ENCODE results near the gene HOATZ. TPM values are rescaled to one million over a fixed set of nuclear protein-coding genes. Genes with fewer than 3 reads are reported as not detected.

The HOATZ gene
- total RNA-seq, 1 experiment from 2014 or later: not detected

DNA sequence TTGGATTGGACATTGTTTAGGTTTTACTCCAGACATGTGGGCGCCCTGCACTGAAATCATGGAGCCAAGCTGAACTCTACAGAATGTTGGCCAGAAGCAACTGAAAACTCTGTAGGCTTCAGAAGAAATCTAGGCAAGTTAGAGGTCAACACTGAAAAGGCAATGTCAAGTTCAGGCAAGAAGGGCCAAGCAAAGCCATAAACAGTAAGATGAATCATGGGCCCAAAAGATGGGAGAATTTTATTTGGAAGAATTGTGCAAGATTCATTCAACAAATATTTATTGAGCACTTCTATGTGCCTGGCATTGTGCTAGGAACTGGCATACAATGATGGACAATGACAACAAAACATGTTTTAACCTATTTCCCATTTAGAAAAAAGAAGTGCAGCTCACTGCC lies 10.9 kb downstream of the HOATZ start (continued):
- TF ChIP-seq, protein P1, sequence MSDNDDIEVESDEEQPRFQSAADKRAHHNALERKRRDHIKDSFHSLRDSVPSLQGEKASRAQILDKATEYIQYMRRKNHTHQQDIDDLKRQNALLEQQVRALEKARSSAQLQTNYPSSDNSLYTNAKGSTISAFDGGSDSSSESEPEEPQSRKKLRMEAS (IDR thresholded peaks at IDR 0.05): no peak

DNA sequence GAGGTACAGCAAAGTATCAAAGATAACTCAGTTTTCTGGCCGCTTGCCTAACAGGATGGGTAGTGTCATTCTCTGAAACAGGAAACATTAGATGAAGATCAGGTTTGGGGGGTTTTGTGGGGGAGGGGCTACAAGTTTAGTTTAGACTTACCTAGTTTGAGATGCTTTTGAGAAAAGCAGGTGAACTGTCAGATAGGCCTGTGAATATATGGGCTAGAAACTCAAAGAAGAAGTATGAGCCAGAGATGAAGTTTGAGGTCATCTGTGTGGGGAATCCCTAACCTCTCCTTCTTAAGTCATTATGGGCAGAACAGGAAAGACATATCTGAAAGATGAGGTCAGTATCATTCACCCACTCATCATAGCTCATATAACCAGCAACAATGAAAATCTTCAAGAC lies 11.9 kb downstream of the HOATZ start:
- no TSS peak for BruUV-seq (replicated peaks)
- intact Hi-C loops (cut with micrococcal nuclease): no loop called here
- Histone ChIP-seq H3K4me1 (ENCODE audit: control insufficient read depth in 1 of 2, insufficient read depth in 2 of 2, low read length in 2 of 2) (peaks cover 0 to 12% of the 10 kb centered on the region in 2 experiments; a peak in 2 of 4 replicates), H3K79me2 (ENCODE audit: insufficient read depth, low read length) (no peaks in the 10 kb centered on the region), H3K36me3 (ENCODE audit: control insufficient read depth in 1 of 2, insufficient read depth in 2 of 2, low read length in 2 of 2) (no peaks in the 10 kb centered on the region), H4K20me1 (ENCODE audit: insufficient read depth) (no peaks in the 10 kb centered on the region), H3K9ac (ENCODE audit: low read length) (no peak overlapping the region), H3K9me2 (ENCODE audit: insufficient read depth) (no peaks in the 10 kb centered on the region), H3K4me2 (ENCODE audit: low read length) (no peak overlapping the region), H3K4me3 (replicated peaks in 1 of 2; ENCODE audit: low read depth in 1 of 2, low read length in 2 of 2) (no peak overlapping the region), H2AFZ (ENCODE audit: low read depth, low read length, poor library complexity, severe bottlenecking) (no peak overlapping the region), H3K9me3 (ENCODE audit: control insufficient read depth in 1 of 2, insufficient read depth in 1 of 2, low read depth in 1 of 2, low read length in 2 of 2) (no peaks in the 10 kb centered on the region), H3K27me3 (ENCODE audit: insufficient read depth, low read length) (no peaks in the 10 kb centered on the region), H3K27ac (ENCODE audit: low read depth, low read length) (no peak overlapping the region)
- ChIA-PET RAD21 (ENCODE audit: low non-redundant PET in 1 of 2, low total read pairs in 2 of 2, uncharacterized antibody in 2 of 2, unreplicated experiment in 2 of 2) (no interaction called here), CTCF (no interaction called here), POLR2A (no interaction called here)
- TF ChIP-seq CEBPB (IDR thresholded peaks at IDR 0.05; ENCODE audit: low read depth) (no peak), POLR2A (IDR thresholded peaks at IDR 0.05; ENCODE audit: borderline replicate concordance, extremely low read depth, insufficient read depth, insufficient read length) (no peak)
- no peak for DNase-seq (ENCODE audit: low read depth, low spot score)
- no peak for ATAC-seq

DNA sequence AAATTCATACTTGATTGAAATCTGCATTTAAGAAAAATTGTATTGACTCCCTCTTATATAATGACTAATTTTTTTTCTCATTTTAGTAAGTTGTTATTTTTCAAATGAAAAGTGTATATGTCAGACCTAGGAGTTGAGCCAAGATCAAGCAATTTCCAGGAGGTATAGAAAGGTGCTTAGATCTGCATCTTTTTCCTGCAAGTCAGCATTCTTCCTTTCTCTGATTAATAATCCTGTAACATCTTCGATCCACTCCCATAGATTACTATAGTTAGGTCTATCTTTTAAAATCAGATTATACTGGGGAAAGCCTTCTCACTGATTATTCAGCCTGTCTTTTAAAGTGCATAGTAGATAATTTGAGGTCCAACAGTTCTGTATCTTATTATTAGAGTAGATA lies 12.7 kb downstream of the HOATZ start:
- Histone ChIP-seq H3K9ac (ENCODE audit: low read length) (no peak overlapping the region), H3K27me3 (ENCODE audit: insufficient read depth, low read length) (no peaks in the 10 kb centered on the region), H3K4me1 (ENCODE audit: control insufficient read depth in 1 of 2, insufficient read depth in 2 of 2, low read length in 2 of 2) (peaks cover 0 to 20% of the 10 kb centered on the region in 2 experiments; a peak in 2 of 4 replicates), H3K36me3 (ENCODE audit: control insufficient read depth in 1 of 2, insufficient read depth in 2 of 2, low read length in 2 of 2) (no peaks in the 10 kb centered on the region), H2AFZ (ENCODE audit: low read depth, low read length, poor library complexity, severe bottlenecking) (no peak overlapping the region), H3K9me3 (ENCODE audit: control insufficient read depth in 1 of 2, insufficient read depth in 1 of 2, low read depth in 1 of 2, low read length in 2 of 2) (no peaks in the 10 kb centered on the region), H3K79me2 (ENCODE audit: insufficient read depth, low read length) (no peaks in the 10 kb centered on the region), H3K27ac (ENCODE audit: low read depth, low read length) (no peak overlapping the region), H3K9me2 (ENCODE audit: insufficient read depth) (no peaks in the 10 kb centered on the region), H3K4me3 (replicated peaks in 1 of 2; ENCODE audit: low read depth in 1 of 2, low read length in 2 of 2) (no peak overlapping the region), H3K4me2 (ENCODE audit: low read length) (no peak overlapping the region), H4K20me1 (ENCODE audit: insufficient read depth) (no peaks in the 10 kb centered on the region)
- ATAC-seq (no peak), DNase-seq (ENCODE audit: low read depth, low spot score) (no peak)
- BruUV-seq (replicated peaks): no TSS peak
- intact Hi-C loops (cut with micrococcal nuclease): no loop called here
- ChIA-PET CTCF (no interaction called here), POLR2A (no interaction called here), RAD21 (ENCODE audit: low non-redundant PET in 1 of 2, low total read pairs in 2 of 2, uncharacterized antibody in 2 of 2, unreplicated experiment in 2 of 2) (no interaction called here)
- TF ChIP-seq ZNF274 (IDR thresholded peaks at IDR 0.05; ENCODE audit: low read depth, low read length) (no peak), POLR2AphosphoS5 (IDR thresholded peaks at IDR 0.05; ENCODE audit: low read depth, low read length) (no peak), JUND (IDR thresholded peaks at IDR 0.05) (no peak), TCF7L2 (IDR thresholded peaks at IDR 0.05; ENCODE audit: borderline replicate concordance, extremely low read depth, insufficient read depth, insufficient read length) (no peak), CEBPB (IDR thresholded peaks at IDR 0.05; ENCODE audit: low read depth) (no peak), ZFX (IDR thresholded peaks at IDR 0.05) (no peak), CBX3 (IDR thresholded peaks at IDR 0.05; ENCODE audit: low read depth) (no peak), FOSL1 (IDR thresholded peaks at IDR 0.05; ENCODE audit: low read depth) (no peak), EZH2phosphoT487 (IDR thresholded peaks at IDR 0.05; ENCODE audit: borderline replicate concordance) (no peak), EZH2 (IDR thresholded peaks at IDR 0.05) (no peak), RAD21 (IDR thresholded peaks at IDR 0.05; ENCODE audit: low read depth) (no peak), EGR1 (IDR thresholded peaks at IDR 0.05; ENCODE audit: low read depth) (no peak)
- TF ChIP-seq, protein P2, sequence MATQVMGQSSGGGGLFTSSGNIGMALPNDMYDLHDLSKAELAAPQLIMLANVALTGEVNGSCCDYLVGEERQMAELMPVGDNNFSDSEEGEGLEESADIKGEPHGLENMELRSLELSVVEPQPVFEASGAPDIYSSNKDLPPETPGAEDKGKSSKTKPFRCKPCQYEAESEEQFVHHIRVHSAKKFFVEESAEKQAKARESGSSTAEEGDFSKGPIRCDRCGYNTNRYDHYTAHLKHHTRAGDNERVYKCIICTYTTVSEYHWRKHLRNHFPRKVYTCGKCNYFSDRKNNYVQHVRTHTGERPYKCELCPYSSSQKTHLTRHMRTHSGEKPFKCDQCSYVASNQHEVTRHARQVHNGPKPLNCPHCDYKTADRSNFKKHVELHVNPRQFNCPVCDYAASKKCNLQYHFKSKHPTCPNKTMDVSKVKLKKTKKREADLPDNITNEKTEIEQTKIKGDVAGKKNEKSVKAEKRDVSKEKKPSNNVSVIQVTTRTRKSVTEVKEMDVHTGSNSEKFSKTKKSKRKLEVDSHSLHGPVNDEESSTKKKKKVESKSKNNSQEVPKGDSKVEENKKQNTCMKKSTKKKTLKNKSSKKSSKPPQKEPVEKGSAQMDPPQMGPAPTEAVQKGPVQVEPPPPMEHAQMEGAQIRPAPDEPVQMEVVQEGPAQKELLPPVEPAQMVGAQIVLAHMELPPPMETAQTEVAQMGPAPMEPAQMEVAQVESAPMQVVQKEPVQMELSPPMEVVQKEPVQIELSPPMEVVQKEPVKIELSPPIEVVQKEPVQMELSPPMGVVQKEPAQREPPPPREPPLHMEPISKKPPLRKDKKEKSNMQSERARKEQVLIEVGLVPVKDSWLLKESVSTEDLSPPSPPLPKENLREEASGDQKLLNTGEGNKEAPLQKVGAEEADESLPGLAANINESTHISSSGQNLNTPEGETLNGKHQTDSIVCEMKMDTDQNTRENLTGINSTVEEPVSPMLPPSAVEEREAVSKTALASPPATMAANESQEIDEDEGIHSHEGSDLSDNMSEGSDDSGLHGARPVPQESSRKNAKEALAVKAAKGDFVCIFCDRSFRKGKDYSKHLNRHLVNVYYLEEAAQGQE (IDR thresholded peaks at IDR 0.05; ENCODE audit: low read depth): no peak
- TF ChIP-seq, protein P3, sequence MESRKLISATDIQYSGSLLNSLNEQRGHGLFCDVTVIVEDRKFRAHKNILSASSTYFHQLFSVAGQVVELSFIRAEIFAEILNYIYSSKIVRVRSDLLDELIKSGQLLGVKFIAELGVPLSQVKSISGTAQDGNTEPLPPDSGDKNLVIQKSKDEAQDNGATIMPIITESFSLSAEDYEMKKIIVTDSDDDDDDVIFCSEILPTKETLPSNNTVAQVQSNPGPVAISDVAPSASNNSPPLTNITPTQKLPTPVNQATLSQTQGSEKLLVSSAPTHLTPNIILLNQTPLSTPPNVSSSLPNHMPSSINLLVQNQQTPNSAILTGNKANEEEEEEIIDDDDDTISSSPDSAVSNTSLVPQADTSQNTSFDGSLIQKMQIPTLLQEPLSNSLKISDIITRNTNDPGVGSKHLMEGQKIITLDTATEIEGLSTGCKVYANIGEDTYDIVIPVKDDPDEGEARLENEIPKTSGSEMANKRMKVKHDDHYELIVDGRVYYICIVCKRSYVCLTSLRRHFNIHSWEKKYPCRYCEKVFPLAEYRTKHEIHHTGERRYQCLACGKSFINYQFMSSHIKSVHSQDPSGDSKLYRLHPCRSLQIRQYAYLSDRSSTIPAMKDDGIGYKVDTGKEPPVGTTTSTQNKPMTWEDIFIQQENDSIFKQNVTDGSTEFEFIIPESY (IDR thresholded peaks at IDR 0.05; ENCODE audit: extremely low read depth, insufficient replicate concordance, low read length): no peak
